Renal cortex interstitium (tissue), 11 donors: ENCODE measurements around the gene KIF5A. TPM values are rescaled to one million over a fixed set of nuclear protein-coding genes. Genes with fewer than 3 reads are reported as not detected.

Source experiments
- DNase-seq, 11 donors: peaks; one replicate each; pipeline ENCODE4 v3.0.0-alpha.2; 2013; ENCODE audit warnings: low read depth in 9 of 11, low spot score in 4 of 11; ENCODE audit errors: extremely low read depth in 1 of 11
- polyA plus RNA-seq, 3 donors: library from polyadenylated mRNA; unstranded; fragments of 120-200 nt; gene quantifications; one replicate each; pipeline ENCODE4 v1.2.1, GENCODE V29; 2013; ENCODE audit not compliant: insufficient read length in 3 of 3

KIF5A gene
- polyA plus RNA-seq, 3 donors = 0.50 to 0.88 (median 0.76) TPM

GRCh38 chr12:57591782-57592325 is 42.0 kb downstream of the KIF5A start:
- no peak for DNase-seq

GRCh38 chr12:57592551-57593165 is 42.8 kb downstream of the KIF5A start:
- DNase-seq = no peak

- DNase-seq = no peak
These were observed 43.3 kb downstream of the KIF5A start for GRCh38 chr12:57593187-57593586.

DNA sequence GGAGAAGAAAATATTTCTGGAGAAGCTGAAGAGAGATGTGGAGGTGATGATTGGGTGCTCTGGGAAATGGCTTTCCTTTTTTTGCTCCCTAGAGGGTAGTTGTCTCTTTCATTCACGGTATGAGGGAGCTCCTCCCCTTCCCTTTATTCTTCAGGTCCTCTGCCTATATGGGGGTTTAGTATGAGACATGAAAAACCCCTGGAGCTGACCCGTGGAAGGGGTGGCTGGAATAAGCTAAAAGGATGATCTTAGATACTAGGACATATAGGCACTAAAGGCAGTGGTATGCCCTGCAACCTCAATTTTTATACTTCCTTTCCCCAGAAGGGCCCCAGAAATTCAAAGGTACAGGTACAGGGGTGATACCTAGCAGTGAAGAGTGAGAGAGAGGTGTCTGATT is 50.6 kb downstream of the KIF5A start:
- no peak for DNase-seq

GRCh38 chr12:57602544-57602943 is 52.7 kb downstream of the KIF5A start:
- no peak for DNase-seq

DNA sequence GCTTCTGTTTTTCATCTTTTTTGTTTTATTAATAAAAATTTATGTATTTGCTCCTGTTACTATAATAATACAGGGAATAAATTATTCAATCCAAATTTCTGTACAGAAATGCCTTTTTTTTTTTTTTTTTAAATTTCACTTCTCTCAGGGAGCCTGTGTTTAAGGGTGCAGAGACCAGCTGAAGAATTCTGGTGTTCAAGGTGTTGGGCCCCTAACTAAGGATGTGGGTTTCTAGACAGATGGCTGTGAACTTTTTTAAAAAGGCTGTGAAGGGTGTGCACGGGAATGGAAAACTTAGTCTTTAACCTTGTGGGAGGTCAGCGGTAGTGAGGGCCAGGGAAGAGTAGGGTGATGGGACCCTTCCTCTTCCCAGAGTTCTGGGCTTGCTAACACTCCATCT is 53.5 kb downstream of the KIF5A start:
- DNase-seq = no peak

DNA sequence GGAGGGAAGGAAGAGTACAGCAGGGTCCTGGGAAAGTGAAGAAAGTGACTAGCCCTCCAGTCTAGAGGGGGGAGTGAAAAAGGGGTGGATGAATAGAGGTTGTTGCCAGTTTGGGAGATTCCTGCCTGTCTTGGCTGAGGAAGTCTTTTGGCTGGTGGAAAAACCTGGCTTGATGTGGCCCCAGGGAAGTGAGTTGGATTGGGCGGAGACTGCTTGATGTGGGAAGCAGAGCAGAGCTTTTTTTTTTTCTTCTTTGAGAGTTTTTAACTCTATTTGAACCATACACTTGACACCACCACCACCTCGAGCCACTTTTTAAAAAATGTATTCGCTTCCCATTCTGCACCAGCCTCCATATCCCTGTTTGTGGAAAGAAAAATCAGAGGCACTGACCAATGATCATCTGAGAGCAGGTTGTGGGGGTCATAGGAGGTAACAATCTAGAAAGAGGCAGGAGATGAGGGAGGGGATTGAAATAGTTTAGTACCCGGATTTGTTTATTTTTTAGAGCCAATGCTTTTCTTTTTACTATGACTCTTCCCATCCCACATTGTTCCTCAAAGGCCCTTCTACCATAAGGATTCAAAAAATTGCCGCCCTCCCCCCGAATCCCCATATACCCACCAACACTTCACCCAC is 54.1 kb downstream of the KIF5A start:
- DNase-seq = peak in 2 of 11 donors; percentile 65 to 74

DNA sequence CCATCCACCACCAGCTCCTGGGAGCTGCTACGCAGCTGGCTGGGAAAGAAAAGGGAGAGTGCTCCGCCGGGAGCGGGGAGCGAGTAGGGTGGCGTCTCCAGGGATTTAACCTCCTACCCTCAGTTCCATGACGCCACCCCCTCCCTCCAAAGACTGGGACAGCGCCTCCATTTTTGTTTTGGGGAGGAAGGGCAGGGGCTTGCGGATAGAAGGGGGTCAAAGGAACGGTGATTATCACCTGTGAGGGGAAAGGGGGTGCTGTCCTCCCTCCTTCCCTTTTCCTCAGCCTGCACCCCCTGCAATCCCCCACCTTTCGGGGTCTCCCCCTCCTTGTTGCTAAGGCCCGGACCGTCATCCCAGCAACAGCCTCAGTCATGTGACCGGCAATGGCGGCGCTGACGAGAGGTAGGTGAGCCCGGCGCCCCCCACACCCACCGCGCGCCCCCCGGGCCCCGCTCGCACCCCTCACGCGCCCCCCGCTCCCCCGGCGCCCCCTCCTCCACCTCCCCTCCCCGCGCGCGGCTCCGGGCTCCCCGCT is 54.7 kb downstream of the KIF5A start, which contains the start of gene DTX3:
DTX3 (plus strand) TSS at position 371 of the 538 bp plus-strand sequence. CDS start 1,694 bp downstream, outside the sequence.
- DNase-seq = no peak

DNA sequence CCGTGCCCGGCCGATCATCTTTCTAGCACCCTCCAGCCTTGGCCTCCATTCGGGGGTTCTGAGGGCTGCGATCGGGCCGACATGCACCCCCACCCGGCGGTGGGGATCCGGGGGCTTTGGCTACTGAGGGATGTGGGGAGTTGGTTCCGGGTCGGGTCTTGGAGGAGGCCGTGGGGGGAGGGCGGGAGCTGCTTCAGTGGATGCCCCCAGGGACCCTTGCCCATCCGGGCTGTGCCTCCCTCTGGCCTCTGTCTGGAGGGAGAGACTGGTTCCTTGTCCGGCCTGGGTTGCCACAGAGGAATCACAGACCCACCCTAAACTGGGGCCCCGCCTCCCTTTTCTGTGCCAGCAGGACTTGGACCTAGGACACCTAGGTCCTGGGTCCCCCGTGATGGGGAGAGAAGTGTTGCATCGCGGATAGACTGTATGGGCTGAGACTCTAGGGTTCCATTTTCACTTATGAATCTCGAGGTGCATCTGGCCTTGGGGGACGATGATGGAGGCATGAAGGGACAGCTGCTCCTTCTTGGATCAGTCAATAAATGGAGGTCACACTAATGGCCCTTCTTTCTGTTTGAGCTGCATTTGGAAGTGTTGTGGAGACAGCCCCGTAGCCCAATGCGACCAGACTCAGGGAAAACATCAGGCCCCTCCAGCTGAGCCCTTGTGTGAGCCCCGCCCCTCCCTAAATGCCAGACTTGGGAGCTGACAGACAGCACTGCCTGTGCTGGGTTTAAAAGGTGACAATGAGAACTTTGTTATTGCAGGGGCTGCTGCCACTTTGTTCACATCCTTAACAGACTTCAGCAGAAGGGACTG is 55.4 kb downstream of the KIF5A start:
- DNase-seq = no peak

- DNase-seq = no peak
These were observed 56.0 kb downstream of the KIF5A start for GRCh38 chr12:57605811-57606311.

- DNase-seq = no peak
These were observed 56.6 kb downstream of the KIF5A start for GRCh38 chr12:57606399-57606798.

DNA sequence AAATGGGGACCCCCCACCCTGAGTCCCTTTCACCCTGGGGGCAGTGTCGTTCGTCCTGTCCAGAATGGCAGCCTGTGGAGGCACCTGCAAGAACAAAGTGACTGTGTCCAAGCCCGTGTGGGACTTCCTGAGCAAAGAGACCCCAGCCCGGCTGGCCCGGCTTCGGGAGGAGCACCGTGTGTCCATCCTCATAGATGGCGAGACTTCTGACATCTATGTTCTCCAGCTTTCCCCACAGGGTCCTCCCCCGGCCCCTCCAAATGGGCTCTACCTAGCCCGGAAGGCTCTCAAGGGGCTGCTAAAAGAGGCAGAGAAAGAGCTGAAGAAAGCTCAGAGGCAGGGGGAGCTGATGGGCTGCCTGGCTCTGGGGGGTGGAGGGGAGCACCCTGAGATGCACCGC is 57.0 kb downstream of the KIF5A start:
- no peak for DNase-seq

- no peak for DNase-seq
These were observed 58.3 kb downstream of the KIF5A start for GRCh38 chr12:57607958-57608663.

DNA sequence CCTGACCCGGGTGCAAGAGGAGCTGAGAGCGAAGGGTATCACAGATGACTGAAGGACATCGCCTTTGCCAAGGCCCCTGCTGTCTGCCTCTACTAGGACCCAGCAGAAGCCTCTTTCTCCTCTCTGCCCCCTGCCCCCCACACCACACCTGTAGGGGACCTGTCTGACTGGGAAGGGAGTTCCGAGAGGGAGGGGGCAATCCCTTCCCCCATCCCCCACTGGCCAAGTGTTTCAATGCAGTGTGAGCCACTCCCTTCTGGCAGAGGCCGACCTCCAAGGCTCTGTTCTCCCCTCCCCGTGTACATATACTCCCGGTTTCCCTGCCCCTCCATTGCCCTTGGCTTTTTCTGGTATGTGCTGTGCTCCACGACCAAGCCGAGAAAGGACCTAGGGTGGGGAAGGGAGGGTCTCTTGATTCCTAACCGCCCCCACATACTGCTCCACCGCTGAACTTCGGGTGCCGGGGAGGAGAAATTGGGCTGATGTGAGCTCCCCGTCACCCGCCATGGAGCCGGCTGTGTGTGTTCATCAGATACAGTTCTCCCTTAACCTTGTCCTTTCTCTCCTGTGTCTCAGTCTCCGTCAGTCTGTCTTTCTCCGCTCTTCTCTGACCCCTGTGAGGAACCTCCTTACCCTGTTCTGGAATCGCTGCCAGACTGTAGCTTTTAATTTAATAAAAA is 59.4 kb downstream of the KIF5A start:
- no peak for DNase-seq

GRCh38 chr12:57609781-57610553 is 60.1 kb downstream of the KIF5A start:
- no peak for DNase-seq

DNA sequence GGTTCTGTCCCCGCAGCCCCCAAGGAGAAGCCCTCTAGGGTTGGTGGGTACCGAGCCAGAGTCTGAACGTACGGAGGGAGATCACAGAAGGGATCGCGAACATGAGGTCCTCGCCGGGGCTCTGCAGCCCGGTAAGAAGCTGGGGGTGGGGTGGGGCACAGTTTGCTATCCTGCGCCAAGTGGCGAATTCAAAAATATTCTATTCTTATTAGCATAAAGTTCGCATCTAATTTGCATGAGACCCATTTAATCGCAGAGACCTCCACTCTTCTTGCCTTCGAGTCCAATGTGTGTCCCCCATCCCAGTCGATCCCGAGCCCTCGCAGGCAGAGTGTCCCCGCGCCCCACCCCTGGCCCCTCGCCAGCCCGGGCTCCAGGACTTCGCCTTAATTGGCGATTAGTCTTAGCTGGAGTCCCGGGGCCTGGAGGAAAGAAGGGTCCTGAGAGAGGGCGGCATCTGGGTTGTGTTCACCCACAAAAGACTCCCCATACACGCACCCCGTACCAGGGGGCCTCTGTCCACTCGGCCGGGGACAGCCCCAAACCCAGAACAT is 60.8 kb downstream of the KIF5A start:
- no peak for DNase-seq

DNA sequence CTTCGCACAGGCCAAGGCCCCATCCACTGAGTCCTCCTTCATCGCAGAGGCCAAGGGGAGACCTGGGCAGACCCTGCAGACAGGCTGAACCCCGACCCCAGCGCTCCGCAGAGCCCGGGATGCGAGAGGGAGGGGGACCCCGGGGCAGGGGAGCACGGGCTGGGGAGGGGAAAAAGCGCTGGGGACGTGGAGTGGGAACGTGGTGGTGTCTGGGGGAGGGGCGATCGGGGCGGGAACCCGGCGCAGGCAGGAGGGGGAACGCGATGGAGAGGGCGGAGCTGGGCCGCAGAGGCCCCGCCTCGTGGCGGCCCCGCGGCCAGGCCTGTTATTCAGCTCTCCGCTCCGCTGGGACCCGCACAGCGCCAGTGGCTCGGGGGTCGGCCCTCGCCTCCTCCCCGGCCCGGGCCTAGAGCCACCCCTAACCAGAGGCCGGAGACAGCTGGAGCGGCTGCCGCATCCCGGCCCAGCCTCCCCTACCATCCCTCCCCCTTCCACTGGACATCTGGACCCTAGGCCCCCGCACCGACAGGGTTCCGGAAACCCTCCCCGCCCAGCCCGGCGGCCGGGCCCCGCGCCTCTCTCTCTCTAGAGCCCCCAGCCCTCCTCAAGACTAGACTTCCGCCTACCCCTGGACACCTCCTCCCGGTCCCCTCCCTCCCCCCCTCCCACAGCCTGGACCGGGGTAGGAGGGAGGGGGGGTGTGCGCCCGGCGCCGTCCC is 61.4 kb downstream of the KIF5A start, which contains the start of gene ARHGEF25:
ARHGEF25 (plus strand) TSS at position 328 of the 719 bp plus-strand sequence. CDS start 460 bp downstream, outside the sequence.
- peak in 6 of 11 donors; percentile 68 to 83 (median 71) for DNase-seq
